Activated CD4-positive, alpha-beta T cell treated with anti-CD3 and anti-CD28 coated beads for 24 hours (primary cell): ENCODE data around the gene PCDHGB4.
"Not testable (repeated sequence)": the region's sequence is repeated elsewhere in the genome, so short reads cannot be mapped to it uniquely, and the experiment has no call there.

Experiments
- DNase-seq, 2 donors: peaks; one replicate each; pipeline ENCODE4 v3.0.0-alpha.2; 2020; ENCODE audit warnings: low read depth in 2 of 2

Gene PCDHGB4

DNA sequence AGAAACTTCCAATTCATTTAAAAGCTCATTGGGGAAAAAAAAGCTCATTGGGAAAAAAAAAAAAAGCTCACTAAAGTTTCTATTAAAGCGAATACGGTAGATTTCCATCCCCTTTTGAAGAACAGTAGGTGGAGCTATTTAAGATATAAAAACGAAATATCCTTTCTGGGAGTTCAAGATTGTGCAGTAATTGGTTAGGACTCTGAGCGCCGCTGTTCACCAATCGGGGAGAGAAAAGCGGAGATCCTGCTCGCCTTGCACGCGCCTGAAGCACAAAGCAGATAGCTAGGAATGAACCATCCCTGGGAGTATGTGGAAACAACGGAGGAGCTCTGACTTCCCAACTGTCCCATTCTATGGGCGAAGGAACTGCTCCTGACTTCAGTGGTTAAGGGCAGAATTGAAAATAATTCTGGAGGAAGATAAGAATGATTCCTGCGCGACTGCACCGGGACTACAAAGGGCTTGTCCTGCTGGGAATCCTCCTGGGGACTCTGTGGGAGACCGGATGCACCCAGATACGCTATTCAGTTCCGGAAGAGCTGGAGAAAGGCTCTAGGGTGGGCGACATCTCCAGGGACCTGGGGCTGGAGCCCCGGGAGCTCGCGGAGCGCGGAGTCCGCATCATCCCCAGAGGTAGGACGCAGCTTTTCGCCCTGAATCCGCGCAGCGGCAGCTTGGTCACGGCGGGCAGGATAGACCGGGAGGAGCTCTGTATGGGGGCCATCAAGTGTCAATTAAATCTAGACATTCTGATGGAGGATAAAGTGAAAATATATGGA, 43.0 kb downstream of the PCDHGB4 start, which contains the start of gene PCDHGA12:
TSS of gene PCDHGA12 (plus strand) at position 176 of the 782 bp plus-strand sequence. CDS start at position 429, 253 bp downstream.
- no peak for DNase-seq

- no peak for DNase-seq
Observed at GRCh38 chr5:141431286-141431685, 43.8 kb downstream of the PCDHGB4 start.

DNA sequence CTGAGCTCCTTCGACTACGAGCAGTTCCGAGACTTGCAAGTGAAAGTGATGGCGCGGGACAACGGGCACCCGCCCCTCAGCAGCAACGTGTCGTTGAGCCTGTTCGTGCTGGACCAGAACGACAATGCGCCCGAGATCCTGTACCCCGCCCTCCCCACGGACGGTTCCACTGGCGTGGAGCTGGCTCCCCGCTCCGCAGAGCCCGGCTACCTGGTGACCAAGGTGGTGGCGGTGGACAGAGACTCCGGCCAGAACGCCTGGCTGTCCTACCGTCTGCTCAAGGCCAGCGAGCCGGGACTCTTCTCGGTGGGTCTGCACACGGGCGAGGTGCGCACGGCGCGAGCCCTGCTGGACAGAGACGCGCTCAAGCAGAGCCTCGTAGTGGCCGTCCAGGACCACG, 44.8 kb downstream of the PCDHGB4 start:
- DNase-seq = not testable (repeated sequence)

DNA sequence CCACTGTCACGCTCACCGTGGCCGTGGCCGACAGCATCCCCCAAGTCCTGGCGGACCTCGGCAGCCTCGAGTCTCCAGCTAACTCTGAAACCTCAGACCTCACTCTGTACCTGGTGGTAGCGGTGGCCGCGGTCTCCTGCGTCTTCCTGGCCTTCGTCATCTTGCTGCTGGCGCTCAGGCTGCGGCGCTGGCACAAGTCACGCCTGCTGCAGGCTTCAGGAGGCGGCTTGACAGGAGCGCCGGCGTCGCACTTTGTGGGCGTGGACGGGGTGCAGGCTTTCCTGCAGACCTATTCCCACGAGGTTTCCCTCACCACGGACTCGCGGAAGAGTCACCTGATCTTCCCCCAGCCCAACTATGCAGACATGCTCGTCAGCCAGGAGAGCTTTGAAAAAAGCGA, 45.2 kb downstream of the PCDHGB4 start:
- DNase-seq = not testable (repeated sequence)

GRCh38 chr5:141434006-141434405, 46.5 kb downstream of the PCDHGB4 start:
- no peak for DNase-seq

GRCh38 chr5:141437221-141437620, 49.7 kb downstream of the PCDHGB4 start:
- DNase-seq = no peak

GRCh38 chr5:141439411-141440141, 52.1 kb downstream of the PCDHGB4 start:
- DNase-seq = no peak
